ENCODE results near the gene CAPN7.

- no peak for TF ChIP-seq TEAD4 (IDR thresholded peaks at IDR 0.05)
- TF ChIP-seq RAD21 (IDR thresholded peaks at IDR 0.05; ENCODE audit: low read depth): no peak
- no peak for TF ChIP-seq TAF1 (IDR thresholded peaks at IDR 0.05; ENCODE audit: low read depth)
- TF ChIP-seq CREB1 (IDR thresholded peaks at IDR 0.05; ENCODE audit: low read depth): no peak
- TF ChIP-seq FOXM1 (IDR thresholded peaks at IDR 0.05; ENCODE audit: borderline replicate concordance, low read depth): no peak
- no peak for TF ChIP-seq REST (IDR thresholded peaks at IDR 0.05; ENCODE audit: low read depth)
- no peak for TF ChIP-seq TCF12 (IDR thresholded peaks at IDR 0.05; ENCODE audit: low read depth)
- no peak for TF ChIP-seq CEBPB (IDR thresholded peaks at IDR 0.05)
These were observed 17.9 kb downstream of the CAPN7 start for GRCh38 chr3:15223685-15224572.

All from Ishikawa (cell line).